Stimulated activated CD4-positive, alpha-beta T cell treated with anti-CD3 and anti-CD28 coated beads, Interleukin-15, amount 100 ng/mL, for 24 hours (primary cell): ENCODE results near the gene RASAL1.
"Not testable (repeated sequence)": the region's sequence is repeated elsewhere in the genome, so short reads cannot be mapped to it uniquely, and the experiment has no call there.

Experiments
- DNase-seq: peaks from one replicate; pipeline ENCODE4 v3.0.0-alpha.2; 2020

The RASAL1 gene

DNA sequence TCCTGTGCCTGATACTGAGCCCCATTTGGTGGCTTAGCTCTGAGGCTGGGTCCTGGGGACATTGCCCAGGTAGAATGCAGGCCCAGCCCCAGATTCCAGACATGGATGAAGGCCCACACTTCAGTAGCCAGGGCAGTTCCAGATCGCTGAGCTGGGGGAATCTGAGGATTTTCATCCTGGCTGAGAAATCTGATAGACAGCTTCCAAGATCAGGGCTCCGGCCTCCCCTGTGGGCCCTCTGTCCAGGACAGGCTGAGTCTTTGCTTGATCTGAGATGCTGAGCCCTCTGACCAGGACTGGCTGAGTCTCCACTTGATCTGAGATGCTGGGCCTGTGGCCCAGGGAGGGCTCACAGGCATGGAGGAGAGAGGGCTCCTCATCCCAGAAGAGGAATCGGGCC, 3.3 kb upstream of the RASAL1 start:
- no peak for DNase-seq

GRCh38 chr12:113137861-113138783, 2.6 kb upstream of the RASAL1 start:
- DNase-seq: no peak

DNA sequence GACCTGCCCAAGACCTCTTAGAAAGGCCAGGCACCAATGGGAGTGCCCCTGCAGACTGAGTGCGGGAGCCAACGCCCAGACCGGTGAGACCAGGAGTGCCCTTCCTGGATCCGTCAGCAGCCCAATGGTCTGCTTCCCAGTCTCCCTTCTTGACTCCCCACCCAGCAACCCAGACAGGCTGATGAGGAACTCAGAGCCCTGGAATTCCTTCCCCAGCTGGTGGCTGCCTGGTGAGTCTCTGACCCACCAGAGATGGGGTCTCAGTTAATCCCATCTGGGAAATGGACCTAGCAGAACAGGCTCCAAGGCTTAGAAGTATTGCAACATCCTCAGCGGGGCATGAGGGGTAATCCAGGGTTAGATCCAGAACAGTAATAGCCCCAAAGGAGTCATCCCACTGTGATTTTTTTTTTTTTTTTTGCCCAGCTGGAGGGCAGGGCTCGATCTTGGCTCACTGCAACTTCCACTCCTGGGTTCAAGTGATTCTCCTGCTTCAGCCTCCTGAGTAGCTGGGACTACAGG, 1.5 kb upstream of the RASAL1 start:
- no peak for DNase-seq

GRCh38 chr12:113136128-113136989, 798 bp upstream of the RASAL1 start:
- DNase-seq: peak; percentile 77

DNA sequence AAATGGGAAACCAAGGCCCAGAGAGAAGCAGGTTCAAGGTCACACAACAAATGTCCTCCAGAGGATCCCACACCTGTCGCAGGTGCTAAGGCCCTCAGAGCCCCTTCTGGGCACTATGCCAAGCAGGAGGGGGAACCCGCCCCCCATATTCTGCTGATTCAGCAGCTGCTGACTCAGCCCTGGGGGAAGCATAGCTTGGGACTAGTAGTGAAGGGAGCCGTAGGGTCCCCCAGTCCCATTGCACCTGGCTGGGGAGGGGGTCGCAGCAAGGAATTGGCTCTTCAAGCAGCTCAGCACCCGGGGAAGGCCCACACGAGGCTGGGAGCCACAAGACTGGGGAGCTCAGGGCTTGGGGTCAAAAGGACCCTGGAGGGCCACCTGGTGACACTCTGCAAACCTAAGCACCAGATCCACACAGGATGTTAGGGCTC, 1.0 kb downstream of the RASAL1 start:
- no peak for DNase-seq

DNA sequence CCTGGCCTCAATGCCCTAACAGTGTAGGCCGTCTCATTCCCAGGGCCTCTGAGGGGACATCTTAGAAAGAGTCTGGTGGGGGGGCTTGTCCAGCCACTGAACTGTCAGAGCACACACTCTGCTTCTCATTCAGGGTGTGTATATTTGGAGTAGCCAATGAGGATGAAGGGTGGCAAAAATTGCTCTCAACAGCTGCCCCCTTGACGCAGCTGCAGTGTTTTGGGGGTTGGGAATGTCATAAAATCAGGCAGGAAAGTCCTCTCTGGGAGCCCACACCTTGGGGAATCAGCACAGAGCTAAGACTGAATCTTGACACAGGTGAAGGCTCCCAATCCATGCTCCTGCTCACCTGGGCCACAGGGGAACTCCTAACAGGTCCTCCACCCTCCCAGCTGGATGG, 1.5 kb downstream of the RASAL1 start:
- DNase-seq: no peak

GRCh38 chr12:113133666-113134065, 1.9 kb downstream of the RASAL1 start:
- no peak for DNase-seq

- DNase-seq: no peak
Observed at GRCh38 chr12:113133036-113133435, 2.5 kb downstream of the RASAL1 start.

GRCh38 chr12:113131556-113131955, 4.0 kb downstream of the RASAL1 start:
- DNase-seq: no peak

GRCh38 chr12:113130457-113131135, 5.0 kb downstream of the RASAL1 start:
- no peak for DNase-seq

DNA sequence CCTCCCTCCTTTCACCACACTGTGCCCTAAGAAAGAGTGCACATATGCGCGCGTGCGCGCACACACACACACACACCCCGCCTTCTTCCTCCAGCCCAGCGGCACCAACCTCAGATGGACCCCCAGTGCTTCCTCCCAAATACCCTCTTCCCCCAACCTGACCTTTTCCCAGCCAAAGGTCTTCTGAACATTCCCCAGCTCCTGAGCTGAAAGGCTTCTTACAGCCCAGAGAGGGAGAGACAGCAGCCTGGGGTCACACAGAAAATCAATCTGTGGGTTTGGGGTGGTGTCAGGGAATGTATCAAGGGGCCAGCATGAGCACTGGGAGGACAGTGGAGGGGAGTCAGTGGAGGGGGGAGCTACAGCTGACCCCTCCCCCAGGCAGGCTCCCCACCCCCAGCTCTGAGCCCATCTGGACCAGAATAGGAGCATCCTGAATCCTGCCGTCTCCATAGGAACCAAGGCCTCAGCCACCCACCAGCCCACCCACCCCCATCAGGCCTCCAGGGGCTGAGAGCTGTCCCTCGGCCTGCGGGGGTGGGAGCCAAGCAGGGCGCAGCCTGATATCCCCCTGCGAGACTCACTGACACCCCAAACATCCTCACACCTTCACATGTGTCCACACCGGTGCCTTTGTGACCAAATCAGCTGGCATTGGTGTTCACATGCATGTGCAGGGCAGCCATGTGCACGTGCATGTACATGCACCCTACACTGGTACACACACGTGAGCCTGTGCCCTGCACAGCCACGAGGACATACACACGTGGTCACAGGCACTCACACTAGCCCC, 5.7 kb downstream of the RASAL1 start:
- DNase-seq: no peak

DNA sequence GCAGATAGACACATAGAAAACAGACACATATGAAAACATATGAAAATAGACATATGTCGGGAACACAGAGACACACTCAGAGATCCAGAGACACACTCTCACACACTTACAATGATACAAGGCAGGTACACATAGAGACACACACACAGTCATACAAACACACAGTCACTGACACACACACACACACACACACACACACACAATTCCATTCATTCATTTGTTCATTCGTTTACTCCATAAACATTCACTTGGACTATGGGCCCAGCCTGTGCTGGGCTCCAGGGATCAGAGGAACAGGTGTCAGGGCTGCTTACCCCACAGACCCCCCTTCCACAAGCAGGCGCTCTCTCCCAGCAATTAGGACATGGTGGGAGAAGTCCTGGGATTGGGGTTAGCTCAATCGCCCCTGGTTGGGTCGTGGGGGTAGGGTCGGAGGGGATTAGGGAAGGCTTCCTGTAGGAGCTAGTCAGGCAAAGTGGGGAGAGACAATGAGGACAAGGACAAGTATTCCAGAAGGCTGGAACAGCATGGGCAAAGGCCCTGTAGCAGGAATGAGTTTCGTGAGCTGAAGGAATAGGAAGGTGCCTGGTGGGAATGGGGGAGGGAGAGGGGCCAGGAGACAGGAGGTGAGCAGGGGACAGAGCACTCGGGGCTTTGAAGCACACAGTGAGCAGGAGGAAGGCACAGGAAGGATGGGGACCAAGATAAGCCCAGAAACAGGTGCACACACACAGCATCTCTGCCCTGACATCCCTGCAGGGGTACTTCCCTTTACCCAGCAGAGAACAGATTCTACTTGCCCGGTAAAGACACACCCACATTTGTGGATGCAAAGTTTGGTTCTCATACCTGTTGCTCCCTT, 6.5 kb downstream of the RASAL1 start:
- no peak for DNase-seq

DNA sequence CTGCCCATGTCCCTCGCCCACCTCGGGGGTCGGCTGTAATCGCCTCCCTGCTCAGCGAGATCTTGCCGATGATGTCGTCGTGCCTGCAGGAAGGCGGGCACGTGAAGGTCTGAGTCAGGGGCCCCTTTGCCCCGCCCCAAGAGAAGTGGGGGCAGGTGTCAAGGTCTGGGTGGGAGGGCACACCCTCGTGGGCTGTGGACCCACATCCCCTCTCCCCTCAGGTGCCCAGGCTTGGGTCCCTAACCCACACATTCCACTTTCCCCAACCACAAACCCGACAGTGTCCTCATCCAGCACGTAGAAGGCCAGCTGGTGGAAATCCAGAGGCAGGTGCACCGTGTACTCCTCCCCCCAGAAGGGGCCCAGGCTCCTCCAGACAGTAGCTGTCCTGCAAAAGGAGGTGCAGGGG, 7.8 kb downstream of the RASAL1 start:
- no peak for DNase-seq

DNA sequence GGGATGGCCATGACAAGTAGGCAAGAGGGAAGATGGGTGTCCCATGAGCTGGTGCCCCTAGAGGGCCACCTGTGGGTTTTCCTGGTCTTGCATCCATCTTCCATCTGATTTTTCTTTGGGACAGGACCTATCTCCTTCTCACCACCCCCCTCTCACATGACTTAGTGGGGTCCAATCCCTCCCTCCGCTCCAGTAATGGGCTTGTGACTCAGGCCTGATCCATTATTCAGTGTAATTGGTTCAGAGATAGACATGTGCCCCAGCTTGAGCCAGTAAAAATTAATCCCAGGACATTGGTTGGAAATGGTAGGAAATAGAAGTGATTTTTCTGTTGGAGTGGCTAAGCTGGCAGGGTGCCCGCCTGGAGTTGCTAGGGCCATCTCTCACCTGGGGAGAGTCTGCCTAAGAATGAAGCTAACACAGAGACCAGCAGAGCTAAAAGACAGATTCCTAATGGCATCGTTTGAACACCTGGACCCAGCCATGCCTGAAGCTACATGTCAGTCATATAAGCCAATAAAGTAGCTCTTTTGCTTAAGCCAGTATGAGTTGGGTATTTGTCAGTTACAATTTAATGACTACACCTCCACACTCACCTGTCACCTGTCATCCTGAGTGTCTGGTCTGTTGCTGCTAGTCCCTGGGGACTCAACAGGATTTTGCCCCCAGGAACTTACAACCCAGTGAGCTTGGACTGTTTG, 14.7 kb downstream of the RASAL1 start:
- no peak for DNase-seq

GRCh38 chr12:113119980-113120669, 15.4 kb downstream of the RASAL1 start:
- DNase-seq: no peak

DNA sequence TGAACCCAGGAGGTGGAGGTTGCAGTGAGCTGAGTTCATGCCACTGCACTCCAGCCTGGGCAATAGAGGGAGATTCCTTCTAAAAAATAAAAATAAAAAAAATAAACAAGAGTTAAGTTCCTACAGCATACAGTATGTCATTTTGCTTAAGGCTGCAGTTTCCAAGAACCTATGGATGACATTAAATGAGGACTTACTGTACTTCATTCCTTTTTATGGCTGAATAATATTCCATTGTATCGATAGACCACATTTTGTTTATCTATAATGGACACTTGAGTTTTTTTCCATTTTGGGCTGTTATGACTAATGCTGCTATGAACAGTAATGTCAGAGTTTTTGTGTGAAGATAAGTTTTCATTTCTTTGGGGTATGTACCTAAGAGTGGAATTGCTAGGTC, 17.4 kb downstream of the RASAL1 start:
- DNase-seq: no peak

- not testable (repeated sequence) for DNase-seq
Observed at GRCh38 chr12:113117684-113118083, 17.9 kb downstream of the RASAL1 start.

DNA sequence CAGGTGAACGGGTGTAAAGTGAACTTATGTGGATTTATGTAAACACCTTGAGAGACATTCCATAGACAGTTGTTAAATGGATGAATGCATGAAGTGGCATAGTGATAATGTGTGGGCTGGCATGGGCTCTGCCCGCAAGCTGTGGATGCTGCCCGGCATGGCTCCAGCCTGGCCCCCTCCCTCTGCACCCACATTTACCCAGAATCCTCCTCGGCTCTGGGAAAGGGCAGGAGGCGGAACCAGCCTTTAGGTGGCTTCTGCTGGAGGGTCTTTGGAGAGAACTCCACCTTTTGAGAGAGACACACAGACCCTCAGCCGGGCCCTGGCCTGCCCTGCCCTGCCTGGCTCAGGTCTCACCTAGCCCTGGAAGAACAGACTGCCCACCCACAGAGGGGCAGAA, 18.7 kb downstream of the RASAL1 start:
- no peak for DNase-seq

- no peak for DNase-seq
Observed at GRCh38 chr12:113115455-113116126, 20.0 kb downstream of the RASAL1 start.
